Stimulated activated CD4-positive, alpha-beta T cell treated with anti-CD3 and anti-CD28 coated beads, Interleukin-15, amount 100 ng/mL, for 1 hour (primary cell): ENCODE measurements around the gene ZNFX1.
"Not testable (repeated sequence)": the region's sequence is repeated elsewhere in the genome, so short reads cannot be mapped to it uniquely, and the experiment has no call there.

Source experiments
- DNase-seq, 2 donors: peaks; one replicate each; pipeline ENCODE4 v3.0.0-alpha.2; 2020; ENCODE audit warnings: low read depth in 1 of 2, low spot score in 1 of 2

Gene ZNFX1

GRCh38 chr20:49216991-49217578, 60.8 kb downstream of the ZNFX1 start:
- DNase-seq, result peak; percentile 82 to 91

- DNase-seq, result no peak
Observed at GRCh38 chr20:49215232-49215631, 62.6 kb downstream of the ZNFX1 start.

GRCh38 chr20:49214571-49214970, 63.3 kb downstream of the ZNFX1 start:
- no peak for DNase-seq

- DNase-seq, result no peak
Observed at GRCh38 chr20:49210757-49211110, 67.1 kb downstream of the ZNFX1 start.

GRCh38 chr20:49210101-49210756, 67.6 kb downstream of the ZNFX1 start:
- no peak for DNase-seq

GRCh38 chr20:49207076-49207475, 70.8 kb downstream of the ZNFX1 start:
- DNase-seq, result no peak

- DNase-seq, result no peak
Observed at GRCh38 chr20:49203746-49204145, 74.1 kb downstream of the ZNFX1 start.

- DNase-seq, result no peak
Observed at GRCh38 chr20:49203011-49203410, 74.8 kb downstream of the ZNFX1 start.

- no peak for DNase-seq
Observed at GRCh38 chr20:49199729-49200293, 78.0 kb downstream of the ZNFX1 start.

- DNase-seq, result not testable (repeated sequence)
Observed at GRCh38 chr20:49192944-49193518, 84.8 kb downstream of the ZNFX1 start.
